Tibial nerve (tissue), 4 donors: ENCODE results near the gene SLC35G6.
"Not testable (repeated sequence)": the region's sequence is repeated elsewhere in the genome, so short reads cannot be mapped to it uniquely, and the experiment has no call there.

Source experiments
- CTCF ChIP-seq, 5 experiments: fragments of 200-600 bp in 3 of 5; fragments of 450-650 bp in 2 of 5; sonication (generic) in 3 of 5; IDR thresholded peaks; one replicate each; pipeline ENCODE4 v1.5.1; 2016 to 2019; ENCODE audit warnings: antibody characterized with exemption in 5 of 5, mild to moderate bottlenecking in 3 of 5, moderate library complexity in 2 of 5
- EP300 ChIP-seq, 2 donors: sonication (generic); formaldehyde crosslinking; IDR thresholded peaks; one replicate each; pipeline ENCODE4 v1.6.1; 2017; ENCODE audit warnings: antibody characterized with exemption in 2 of 2, mild to moderate bottlenecking in 1 of 2
- POLR2A ChIP-seq, 2 donors: fragments of 450-650 bp; IDR thresholded peaks; one replicate each; pipeline ENCODE4 v1.6.1; 2017; ENCODE audit warnings: antibody characterized with exemption in 2 of 2, mild to moderate bottlenecking in 2 of 2, moderate library complexity in 2 of 2

DNA sequence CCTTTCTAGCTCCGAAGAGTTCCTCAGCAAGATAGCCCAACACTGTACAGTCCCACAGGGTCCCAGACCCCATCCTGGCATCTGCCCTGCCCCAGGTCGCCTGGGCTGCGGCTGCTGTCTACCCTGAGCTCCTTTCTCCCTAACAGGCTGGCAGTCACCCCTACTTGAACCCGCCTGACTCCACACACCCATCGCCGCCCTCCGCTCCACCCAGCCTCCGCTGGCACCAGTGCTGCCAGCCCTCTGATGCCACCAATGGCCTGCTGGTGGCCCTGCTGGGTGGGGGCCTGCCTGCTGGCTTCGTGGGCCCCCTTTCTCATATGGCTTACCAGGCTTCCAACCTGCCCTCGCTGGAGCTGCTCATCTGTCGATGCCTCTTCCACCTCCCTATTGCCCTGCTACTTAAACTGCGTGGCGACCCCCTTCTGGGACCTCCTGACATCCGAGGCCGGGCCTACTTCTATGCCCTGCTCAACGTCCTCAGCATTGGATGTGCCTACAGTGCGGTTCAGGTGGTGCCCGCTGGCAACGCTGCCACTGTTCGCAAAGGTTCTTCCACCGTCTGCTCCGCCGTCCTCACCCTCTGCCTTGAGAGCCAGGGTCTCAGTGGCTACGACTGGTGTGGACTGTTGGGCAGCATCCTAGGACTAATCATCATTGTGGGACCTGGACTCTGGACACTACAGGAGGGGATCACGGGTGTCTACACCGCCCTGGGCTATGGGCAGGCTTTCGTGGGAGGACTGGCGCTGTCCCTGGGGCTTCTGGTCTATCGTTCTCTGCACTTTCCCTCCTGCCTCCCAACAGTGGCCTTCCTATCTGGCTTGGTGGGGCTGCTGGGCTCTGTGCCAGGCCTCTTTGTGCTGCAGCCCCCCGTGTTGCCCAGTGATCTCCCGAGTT is 846 bp downstream of the SLC35G6 start:
- not testable (repeated sequence) for TF ChIP-seq CTCF, POLR2A, EP300 (IDR thresholded peaks at IDR 0.05)
